Measurements from ENCODE around the gene PNPLA6. TPM values are rescaled to one million over a fixed set of nuclear protein-coding genes. Genes with fewer than 3 reads are reported as not detected.
A peak's percentile ranks its signal among the peaks of the same experiment; 100 is the strongest.

The PNPLA6 gene
- total and polyA plus RNA-seq, 2 of the 13 experiments (the other 11 are each of a cell fraction or from before 2014, with no cell fraction given), result 24.9 to 28.2 TPM

- no peak for TF ChIP-seq JUND (CRISPR knock-in tag; IDR thresholded peaks at IDR 0.05)
- TF ChIP-seq SUZ12 (IDR thresholded peaks at IDR 0.05; ENCODE audit: low read depth, low read length), result peak; percentile 44
- peak; percentile 72 for TF ChIP-seq ZNF574 (CRISPR knock-in tag; IDR thresholded peaks at IDR 0.05)
- no peak for TF ChIP-seq ZNF382 (CRISPR knock-in tag; IDR thresholded peaks at IDR 0.05; ENCODE audit: borderline replicate concordance)
- no peak for TF ChIP-seq ZNF737 (CRISPR knock-in tag; IDR thresholded peaks at IDR 0.05; ENCODE audit: borderline replicate concordance)
- no peak for TF ChIP-seq TBP (CRISPR knock-in tag; IDR thresholded peaks at IDR 0.05)
- no peak for TF ChIP-seq SRSF4 (IDR thresholded peaks at IDR 0.05; ENCODE audit: low read depth, low read length, poor library complexity, severe bottlenecking)
- no peak for TF ChIP-seq GABPA (IDR thresholded peaks at IDR 0.05; ENCODE audit: low read depth, low read length)
- TF ChIP-seq GABPA (CRISPR knock-in tag; IDR thresholded peaks at IDR 0.05; ENCODE audit: low read depth), result peak; percentile 43; the same call in 1 of the 2 replicates
- 0 out of 2 replicates have a peak, but pooled peaks have one; percentile 14 for TF ChIP-seq ZBTB33 (CRISPR knock-in tag; IDR thresholded peaks at IDR 0.05)
- no peak for TF ChIP-seq ZFP36L2 (CRISPR knock-in tag; IDR thresholded peaks at IDR 0.05)
These were observed 15.7 kb downstream of the PNPLA6 start (continued) for GRCh38 chr19:7550987-7551761.

Measured in HepG2 (cell line).